Right atrium auricular region (tissue), 2 donors: ENCODE data around the gene TMPRSS7. TPM values are rescaled to one million over a fixed set of nuclear protein-coding genes. Genes with fewer than 3 reads are reported as not detected.

Source experiments
- DNase-seq: peaks from one replicate; pipeline ENCODE4 v3.0.0-alpha.2; 2019; ENCODE audit warnings: low spot score
- H3K27ac ChIP-seq, 2 donors: fragments of 200-600 bp; sonication (generic); 1 replicate in 1 of 2; 2 replicates in 1 of 2; pipeline ENCODE4 v1.5.1; 2016 to 2019
- H3K27me3 ChIP-seq, 2 donors: fragments of 200-600 bp; sonication (generic); one replicate each; pipeline versions ENCODE4 v1.5.1 to v1.6.0; 2017 to 2019
- H3K36me3 ChIP-seq: fragments of 200-600 bp; sonication (generic); one replicate; pipeline ENCODE4 v1.5.1; 2016
- H3K4me1 ChIP-seq, 2 donors: fragments of 200-600 bp; sonication (generic); one replicate each; pipeline versions ENCODE4 v1.5.1 to v1.6.0; 2017 to 2019
- H3K4me3 ChIP-seq, 2 donors: fragments of 200-600 bp; sonication (generic); 1 replicate in 1 of 2; 2 replicates in 1 of 2; pipeline ENCODE4 v1.5.1; 2017 to 2019; ENCODE audit warnings: mild to moderate bottlenecking in 1 of 2, moderate library complexity in 1 of 2
- H3K9me3 ChIP-seq, 2 donors: fragments of 200-600 bp; sonication (generic); one replicate each; pipeline ENCODE4 v1.5.1; 2019
- total RNA-seq, 2 donors: library from RNA; depleted of rRNA; stranded (reverse); fragments of >200 nt; gene quantifications; one replicate each; pipeline ENCODE4 v1.1.0, GENCODE V29; 2016
- TF ChIP-seq, protein P1 (sequence below), 2 donors: fragments of 200-600 bp; sonication (generic); IDR thresholded peaks; one replicate each; pipeline ENCODE4 v1.5.1; 2019; ENCODE audit warnings: antibody characterized with exemption in 2 of 2

Gene TMPRSS7
- total RNA-seq, 2 donors from 2014 or later = not detected

DNA sequence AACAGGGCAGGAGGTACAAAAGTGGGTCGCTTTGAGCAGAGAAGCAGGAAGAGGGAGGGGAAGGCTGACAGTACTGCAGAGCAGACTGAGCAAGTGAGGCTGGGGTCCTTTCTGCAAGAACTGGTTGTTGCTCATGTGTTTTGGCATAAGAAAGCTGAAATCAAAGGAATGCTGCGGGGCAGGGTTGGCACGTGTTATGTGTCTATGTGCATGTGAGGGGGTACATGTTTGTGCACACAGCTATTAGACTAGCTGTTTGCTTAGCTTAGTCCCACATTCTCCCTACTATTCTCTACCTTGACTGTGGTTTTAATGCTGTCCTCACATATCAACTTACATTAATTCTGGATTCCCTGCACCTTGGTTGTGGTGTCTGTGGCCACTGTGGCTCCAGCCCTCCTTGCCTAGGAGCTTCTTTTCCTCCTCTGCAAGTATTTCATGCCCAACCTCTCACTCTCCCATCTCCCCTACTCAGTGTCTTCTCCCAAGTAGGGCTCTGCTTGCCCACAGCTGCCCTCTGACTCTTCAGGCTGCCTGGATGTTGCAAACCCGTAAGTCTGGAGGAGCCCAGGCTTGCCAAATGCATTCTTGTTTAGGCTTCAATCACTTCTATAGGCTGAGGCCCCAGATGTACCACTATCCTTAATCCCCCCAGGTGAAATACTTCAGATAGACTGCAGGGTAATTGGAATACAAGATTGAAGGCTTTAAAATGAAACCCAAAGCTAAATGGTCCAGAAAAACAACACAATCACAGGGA is 31.0 kb upstream of the TMPRSS7 start:
- Histone ChIP-seq H3K27me3 (no peaks in the 10 kb centered on the region), H3K9me3 (no peaks in the 10 kb centered on the region), H3K4me3 (no peak overlapping the region), H3K27ac (no peak overlapping the region), H3K4me1 (peaks cover 0 to 12% of the 10 kb centered on the region in 2 donors), H3K36me3 (no peaks in the 10 kb centered on the region)
- TF ChIP-seq, protein P1, sequence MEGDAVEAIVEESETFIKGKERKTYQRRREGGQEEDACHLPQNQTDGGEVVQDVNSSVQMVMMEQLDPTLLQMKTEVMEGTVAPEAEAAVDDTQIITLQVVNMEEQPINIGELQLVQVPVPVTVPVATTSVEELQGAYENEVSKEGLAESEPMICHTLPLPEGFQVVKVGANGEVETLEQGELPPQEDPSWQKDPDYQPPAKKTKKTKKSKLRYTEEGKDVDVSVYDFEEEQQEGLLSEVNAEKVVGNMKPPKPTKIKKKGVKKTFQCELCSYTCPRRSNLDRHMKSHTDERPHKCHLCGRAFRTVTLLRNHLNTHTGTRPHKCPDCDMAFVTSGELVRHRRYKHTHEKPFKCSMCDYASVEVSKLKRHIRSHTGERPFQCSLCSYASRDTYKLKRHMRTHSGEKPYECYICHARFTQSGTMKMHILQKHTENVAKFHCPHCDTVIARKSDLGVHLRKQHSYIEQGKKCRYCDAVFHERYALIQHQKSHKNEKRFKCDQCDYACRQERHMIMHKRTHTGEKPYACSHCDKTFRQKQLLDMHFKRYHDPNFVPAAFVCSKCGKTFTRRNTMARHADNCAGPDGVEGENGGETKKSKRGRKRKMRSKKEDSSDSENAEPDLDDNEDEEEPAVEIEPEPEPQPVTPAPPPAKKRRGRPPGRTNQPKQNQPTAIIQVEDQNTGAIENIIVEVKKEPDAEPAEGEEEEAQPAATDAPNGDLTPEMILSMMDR (IDR thresholded peaks at IDR 0.05) = no peak
- DNase-seq = no peak

DNA sequence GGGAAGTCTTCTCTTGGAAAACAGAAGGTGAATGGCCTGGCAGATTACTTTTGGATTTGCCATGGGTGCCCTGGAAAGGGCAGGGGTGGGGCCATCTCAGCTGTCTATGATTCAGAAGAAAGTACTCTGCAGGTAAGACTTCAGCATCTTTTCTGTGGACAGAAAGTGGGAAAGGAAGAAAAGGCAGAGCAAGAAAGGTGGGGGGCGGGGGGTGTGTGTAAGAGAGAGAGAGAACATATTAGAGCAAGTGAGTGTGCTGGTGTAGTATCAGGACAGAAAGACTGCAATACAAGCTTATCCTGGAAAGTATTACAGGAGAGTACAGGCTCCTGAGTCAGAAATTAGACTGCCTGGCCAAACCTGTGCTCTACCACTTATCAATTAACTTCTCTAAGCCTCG is 30.3 kb upstream of the TMPRSS7 start:
- Histone ChIP-seq H3K4me3 (no peak overlapping the region), H3K27ac (no peak overlapping the region), H3K36me3 (no peaks in the 10 kb centered on the region), H3K9me3 (no peaks in the 10 kb centered on the region), H3K4me1 (peaks cover 0 to 5% of the 10 kb centered on the region in 2 donors), H3K27me3 (no peaks in the 10 kb centered on the region)
- TF ChIP-seq, protein P1 (IDR thresholded peaks at IDR 0.05) = no peak
- DNase-seq = no peak

DNA sequence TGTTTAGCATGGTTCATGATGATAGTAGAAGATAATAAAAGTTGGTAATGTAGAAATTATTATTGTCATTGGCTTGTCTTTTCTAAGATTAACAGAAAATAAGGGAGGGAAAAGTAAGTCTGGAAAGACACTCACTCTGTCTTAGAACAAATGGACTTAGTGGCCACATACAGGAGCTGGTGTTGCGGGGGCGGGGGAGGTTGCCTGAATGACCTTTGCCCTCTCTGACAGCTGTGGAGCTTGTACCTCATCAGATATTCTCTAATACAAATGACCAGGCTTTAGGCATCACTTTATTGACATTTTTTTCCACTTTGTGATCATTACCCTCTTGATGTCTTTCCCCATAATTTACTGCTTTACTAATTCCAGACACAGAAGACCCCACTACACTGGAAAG is 29.9 kb upstream of the TMPRSS7 start:
- Histone ChIP-seq H3K4me1 (peaks cover 0 to under 1% of the 10 kb centered on the region in 2 donors), H3K27me3 (no peaks in the 10 kb centered on the region), H3K9me3 (no peaks in the 10 kb centered on the region), H3K4me3 (no peak overlapping the region), H3K27ac (no peak overlapping the region), H3K36me3 (no peaks in the 10 kb centered on the region)
- no peak for DNase-seq
- TF ChIP-seq, protein P1 (IDR thresholded peaks at IDR 0.05) = no peak

GRCh38 chr3:112005091-112005672 is 29.4 kb upstream of the TMPRSS7 start:
- TF ChIP-seq, protein P1 (IDR thresholded peaks at IDR 0.05) = no peak
- no peak overlapping the region for H3K4me3 ChIP-seq
- no peak for DNase-seq
- H3K36me3 ChIP-seq = no peaks in the 10 kb centered on the region
- H3K4me1 ChIP-seq = no peaks in the 10 kb centered on the region
- no peaks in the 10 kb centered on the region for H3K27me3 ChIP-seq
- H3K9me3 ChIP-seq = no peaks in the 10 kb centered on the region
- no peak overlapping the region for H3K27ac ChIP-seq

DNA sequence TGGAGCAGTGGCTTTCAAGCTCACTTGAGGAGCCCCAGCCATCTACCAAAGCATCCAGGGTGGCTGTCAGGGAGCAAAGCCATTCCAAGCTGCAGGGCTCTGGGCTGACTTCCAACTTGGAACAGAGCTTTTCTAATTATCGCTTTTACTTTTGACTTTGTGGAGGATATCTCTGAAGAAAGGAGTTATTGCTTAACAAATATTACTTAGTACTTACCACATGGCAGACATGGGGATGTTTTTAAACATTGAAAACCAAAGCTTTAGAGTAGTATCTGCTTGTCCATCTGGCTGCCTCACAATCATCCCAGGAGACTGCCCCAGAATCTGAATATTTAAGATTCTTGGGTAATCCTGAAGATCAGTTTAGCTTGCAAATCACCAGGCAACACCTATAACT is 26.9 kb upstream of the TMPRSS7 start:
- TF ChIP-seq, protein P1 (IDR thresholded peaks at IDR 0.05) = no peak
- no peak overlapping the region for H3K27ac ChIP-seq
- H3K4me3 ChIP-seq = no peak overlapping the region
- peaks cover 0 to 22% of the 10 kb centered on the region in 2 donors for H3K4me1 ChIP-seq
- no peaks in the 10 kb centered on the region for H3K36me3 ChIP-seq
- no peaks in the 10 kb centered on the region for H3K9me3 ChIP-seq
- no peak for DNase-seq
- no peaks in the 10 kb centered on the region for H3K27me3 ChIP-seq
